Calu3 (cell line): ENCODE results near the gene SUPT20H. TPM values are rescaled to one million over a fixed set of nuclear protein-coding genes. Genes with fewer than 3 reads are reported as not detected.
"Not testable (repeated sequence)": the region's sequence is repeated elsewhere in the genome, so short reads cannot be mapped to it uniquely, and the experiment has no call there.

ENCODE experiments used
- BruUV-seq: library from RNA; stranded (reverse); fragments of 400-500 nt; replicated peaks from 2 replicates; lab custom pipeline; 2021; lab: Mats Ljungman, UMichigan
- CTCF ChIA-PET: fragments of 300-600 bp; sonication (Branson Sonifier 250); formaldehyde crosslinking; loops from one replicate; lab custom pipeline; 2022; ENCODE audit warnings: antibody characterized with exemption; lab: Charles Lee
- DNase-seq: peaks from one replicate; pipeline ENCODE4 v3.0.0; 2022
- H3K27ac Mint-ChIP-seq: one replicate; pipeline ENCODE4 v1.8.0; 2022; ENCODE audit warnings: mixed read lengths; ENCODE audit not compliant: unreplicated experiment
- H3K27me3 Mint-ChIP-seq: one replicate; pipeline ENCODE4 v1.8.0; 2022; ENCODE audit warnings: mixed read lengths; ENCODE audit not compliant: unreplicated experiment
- H3K36me3 Mint-ChIP-seq: one replicate; pipeline ENCODE4 v1.8.0; 2022; ENCODE audit warnings: mild to moderate bottlenecking, moderate library complexity, mixed read lengths; ENCODE audit not compliant: insufficient read depth, unreplicated experiment
- H3K4me1 Mint-ChIP-seq: one replicate; pipeline ENCODE4 v1.8.0; 2022; ENCODE audit warnings: mild to moderate bottlenecking, low read depth, mixed read lengths; ENCODE audit not compliant: unreplicated experiment
- H3K4me3 Mint-ChIP-seq: one replicate; pipeline ENCODE4 v1.8.0; 2022; ENCODE audit warnings: mild to moderate bottlenecking, low read depth, moderate library complexity, mixed read lengths; ENCODE audit not compliant: unreplicated experiment
- H3K9me3 Mint-ChIP-seq: one replicate; pipeline ENCODE4 v1.8.0; 2022; ENCODE audit warnings: low read depth, mixed read lengths; ENCODE audit not compliant: unreplicated experiment
- CTCF ChIP-seq: fragments of 200-600 bp; IDR thresholded peaks from one replicate; pipeline ENCODE4 v1.8.0; 2022; ENCODE audit warnings: antibody characterized with exemption; ENCODE audit not compliant: unreplicated experiment
- intact Hi-C: fragments of 100-400 bp; cut with micrococcal nuclease; formaldehyde crosslinking; loops from one replicate; pipeline ENCODE4 v1.10.0; 2022; ENCODE audit not compliant: unreplicated experiment
- total RNA-seq: library from RNA; stranded (reverse); gene quantifications from 2 replicates; pipeline ENCODE4 v1.2.3, GENCODE V29; 2022

The SUPT20H gene
- total RNA-seq, 1 experiment from 2014 or later = 55.3 TPM

- Mint-ChIP-seq H3K9me3 (no peaks in the 10 kb centered on the region), H3K27me3 (no peaks in the 10 kb centered on the region), H3K4me1 (no peaks in the 10 kb centered on the region), H3K27ac (no peak overlapping the region), H3K4me3 (no peak overlapping the region), H3K36me3 (no peaks in the 10 kb centered on the region)
- no peak for DNase-seq
- no peak for TF ChIP-seq CTCF
- BruUV-seq = no TSS peak
- intact Hi-C loops = loop anchor here (2.0 kb wide), 1 partner anchor 209 kb away; no protein-coding TSS in a partner anchor
- CTCF ChIA-PET = no interaction called here
Measured at GRCh38 chr13:37067874-37068273, 8.4 kb upstream of the SUPT20H start.

GRCh38 chr13:37065890-37066526 lies 6.5 kb upstream of the SUPT20H start:
- Mint-ChIP-seq H3K4me1 (no peaks in the 10 kb centered on the region), H3K36me3 (no peaks in the 10 kb centered on the region), H3K9me3 (no peaks in the 10 kb centered on the region), H3K27ac (no peak overlapping the region), H3K27me3 (no peaks in the 10 kb centered on the region), H3K4me3 (no peak overlapping the region)
- intact Hi-C loops = no loop called here
- BruUV-seq = no TSS peak
- DNase-seq = no peak
- TF ChIP-seq CTCF = no peak
- CTCF ChIA-PET = no interaction called here

DNA sequence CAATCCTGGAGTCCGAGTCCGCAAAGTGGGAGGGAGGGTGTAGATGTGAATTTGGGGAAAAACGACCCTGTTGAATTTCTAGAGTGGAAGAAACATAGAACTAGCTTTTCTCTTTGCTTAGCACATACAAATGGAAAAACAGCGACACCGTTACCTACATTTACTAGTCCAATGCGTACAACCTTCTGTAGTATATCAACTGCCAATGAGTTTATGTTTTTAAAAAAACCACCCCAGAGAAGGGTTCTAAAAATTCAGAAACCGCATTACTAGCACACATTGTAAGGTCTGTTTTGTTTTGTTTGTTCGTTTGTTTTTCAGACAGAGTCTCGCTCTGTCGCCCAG lies 332 bp upstream of the SUPT20H start:
- intact Hi-C loops = no loop called here
- TF ChIP-seq CTCF = no peak
- H3K4me3 Mint-ChIP-seq = peak overlapping the region; percentile 96
- no peak for DNase-seq
- no peaks in the 10 kb centered on the region for H3K27me3 Mint-ChIP-seq
- peaks cover 24% of the 10 kb centered on the region for H3K36me3 Mint-ChIP-seq
- no TSS peak for BruUV-seq
- CTCF ChIA-PET = no interaction called here
- H3K9me3 Mint-ChIP-seq = no peaks in the 10 kb centered on the region
- H3K4me1 Mint-ChIP-seq = no peaks in the 10 kb centered on the region
- peak overlapping the region; percentile 77 for H3K27ac Mint-ChIP-seq

DNA sequence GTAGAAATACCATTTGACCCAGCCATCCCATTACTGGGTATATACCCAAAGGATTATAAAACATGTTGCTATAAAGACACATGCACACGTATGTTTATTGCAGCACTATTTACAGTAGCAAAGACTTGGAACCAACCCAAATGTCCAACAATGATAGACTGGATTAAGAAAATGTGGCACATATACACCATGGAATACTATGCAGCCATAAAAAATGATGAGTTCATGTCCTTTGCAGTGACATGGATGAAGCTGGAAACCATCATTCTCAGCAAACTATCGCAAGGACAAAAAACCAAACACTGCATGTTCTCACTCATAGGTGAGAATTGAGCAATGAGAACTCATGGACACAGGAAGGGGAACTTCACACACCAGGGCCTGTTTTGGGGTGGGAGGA lies 3.3 kb downstream of the SUPT20H start:
- H3K27ac Mint-ChIP-seq, BruUV-seq, H3K9me3 Mint-ChIP-seq, CTCF ChIA-PET, H3K27me3 Mint-ChIP-seq, H3K4me1 Mint-ChIP-seq, intact Hi-C loops, DNase-seq, H3K4me3 Mint-ChIP-seq: not testable (repeated sequence)
- peaks cover 24% of the 10 kb centered on the region for H3K36me3 Mint-ChIP-seq

DNA sequence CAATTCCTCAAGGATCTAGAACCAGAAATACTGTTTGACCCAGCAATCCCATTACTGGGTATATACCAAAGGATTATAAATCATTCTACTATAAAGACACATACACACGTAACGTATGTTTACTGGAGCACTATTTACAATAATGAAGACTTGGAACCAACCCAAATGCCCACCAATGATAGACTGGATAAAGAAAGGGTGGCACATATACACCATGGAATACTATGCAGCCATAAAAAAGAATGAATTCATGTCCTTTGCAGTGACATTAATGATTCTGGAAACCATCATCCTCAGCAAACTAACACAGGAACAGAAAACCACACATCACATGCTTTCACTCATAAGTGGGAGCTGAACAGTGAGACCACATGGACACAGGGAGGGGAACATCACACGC lies 6.4 kb downstream of the SUPT20H start:
- H3K36me3 Mint-ChIP-seq, H3K27ac Mint-ChIP-seq, H3K4me3 Mint-ChIP-seq, H3K27me3 Mint-ChIP-seq, intact Hi-C loops, CTCF ChIA-PET, H3K4me1 Mint-ChIP-seq, H3K9me3 Mint-ChIP-seq, DNase-seq, BruUV-seq: not testable (repeated sequence)
